HEK293T (cell line): ENCODE measurements around the gene ZNF444.

Experiments used
- BHLHE40 ChIP-seq: fragments of 450-650 bp; IDR thresholded peaks from 2 replicates; pipeline ENCODE4 v1.6.1; 2016; ENCODE audit warnings: mild to moderate bottlenecking, moderate library complexity, borderline replicate concordance
- ELF4 ChIP-seq: fragments of 450-650 bp; IDR thresholded peaks from 2 replicates; pipeline ENCODE4 v1.6.1; 2017; ENCODE audit warnings: antibody characterized with exemption
- FOXK2 ChIP-seq: fragments of 450-650 bp; IDR thresholded peaks from 2 replicates; pipeline ENCODE4 v1.6.1; 2016; ENCODE audit warnings: mild to moderate bottlenecking
- FOXM1 ChIP-seq: fragments of 450-650 bp; IDR thresholded peaks from 2 replicates; pipeline ENCODE4 v1.6.1; 2017; ENCODE audit warnings: mild to moderate bottlenecking, borderline replicate concordance
- HDGF ChIP-seq: fragments of 450-650 bp; IDR thresholded peaks from 2 replicates; pipeline ENCODE4 v1.6.1; 2017; ENCODE audit warnings: antibody characterized with exemption, borderline replicate concordance
- SP1 ChIP-seq: fragments of 450-650 bp; IDR thresholded peaks from 2 replicates; pipeline ENCODE4 v1.6.1; 2017
- TARDBP ChIP-seq: fragments of 450-650 bp; IDR thresholded peaks from 2 replicates; pipeline ENCODE4 v1.6.1; 2016

DNA sequence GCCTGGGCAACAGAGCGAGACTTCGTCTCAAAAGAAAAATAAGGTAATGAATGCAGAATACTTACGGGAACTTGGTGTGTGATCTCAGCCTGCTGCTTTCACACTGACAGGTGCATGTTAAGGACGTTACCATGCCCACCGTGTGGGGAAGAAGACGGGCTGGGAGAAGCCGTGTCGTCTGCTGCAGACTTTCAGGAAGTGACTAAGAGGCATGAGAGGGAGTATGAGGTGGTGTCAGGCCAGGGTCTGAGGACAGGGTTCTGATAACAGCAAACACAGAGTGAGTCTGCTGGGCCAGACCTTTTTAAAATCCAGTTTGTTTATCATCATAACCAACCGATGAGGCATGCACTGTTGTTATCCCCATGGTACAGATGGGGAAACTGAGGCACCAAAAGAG is 21.2 kb downstream of the ZNF444 start:
- no peak for TF ChIP-seq BHLHE40
- TF ChIP-seq HDGF, result no peak
- no peak for TF ChIP-seq FOXK2
- TF ChIP-seq SP1, result no peak
- no peak for TF ChIP-seq ELF4
- TF ChIP-seq TARDBP, result no peak
- TF ChIP-seq FOXM1, result no peak
